Measurements from ENCODE around the gene CAP1. TPM values are rescaled to one million over a fixed set of nuclear protein-coding genes. Genes with fewer than 3 reads are reported as not detected.

The CAP1 gene
- total and polyA plus RNA-seq, 10 of the 15 experiments (the other 5 are each of a cell fraction or from before 2014, with no cell fraction given): 360 to 500 (median 431) TPM

DNA sequence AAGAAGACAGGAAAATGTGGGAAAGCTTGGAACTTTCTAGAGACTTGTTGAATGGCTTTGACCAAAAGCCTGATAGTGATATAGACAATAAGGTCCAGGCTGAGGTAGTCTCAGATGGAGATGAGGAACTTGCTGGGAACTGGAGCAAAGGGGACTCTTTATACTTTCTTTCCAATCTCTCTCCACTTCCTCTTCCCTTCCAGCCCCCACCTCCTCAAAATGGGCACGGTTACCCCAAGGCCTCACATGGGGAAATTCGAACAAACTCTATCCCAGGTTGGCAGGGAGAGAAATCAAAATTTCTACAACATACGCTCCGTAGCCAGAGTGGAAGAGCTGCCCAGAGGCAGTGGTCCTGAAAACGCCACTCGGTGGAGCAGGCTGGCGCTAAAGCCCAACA, 41.3 kb downstream of the CAP1 start:
- POLR2A ChIA-PET: interaction anchor here (0.7 to 1.7 kb wide), 2 partner anchors 21 to 102 kb away, joined by 4 to 8 read pairs; no protein-coding TSS in a partner anchor
- Histone ChIP-seq H3K79me2 (ENCODE audit: control insufficient read depth, insufficient read depth, low read length) (no peaks in the 10 kb centered on the region), H3K9me3 (replicated peaks; ENCODE audit: control insufficient read depth, insufficient read depth, low read length) (no peaks in the 10 kb centered on the region), H3K36me3 (ENCODE audit: control insufficient read depth in 2 of 2, insufficient read depth in 2 of 2, low read length in 1 of 2) (peaks cover 0 to 7% of the 10 kb centered on the region in 2 experiments), H2AFZ (ENCODE audit: control insufficient read depth, low read depth, low read length) (no peak overlapping the region), H3K4me1 (ENCODE audit: control insufficient read depth, insufficient read depth, low read length) (no peaks in the 10 kb centered on the region), H3K27me3 (replicated peaks in 1 of 2; ENCODE audit: control insufficient read depth in 2 of 2, insufficient read depth in 2 of 2, low read length in 1 of 2) (no peaks in the 10 kb centered on the region), H3K9ac (ENCODE audit: control insufficient read depth, insufficient read depth, low read length) (no peak overlapping the region), H3K4me3 (no peak overlapping the region), H4K20me1 (ENCODE audit: control insufficient read depth, insufficient read depth) (no peaks in the 10 kb centered on the region), H3K4me2 (ENCODE audit: control insufficient read depth, insufficient read depth) (no peak overlapping the region), H3K27ac (ENCODE audit: control insufficient read depth, insufficient read depth) (no peak overlapping the region)
- in situ Hi-C loops (cut with MboI): loop anchor here (5.0 kb wide), 2 partner anchors 255 to 320 kb away; no protein-coding TSS in a partner anchor
- no peak for ATAC-seq
- CTCF ChIA-PET: interaction anchor here (0.9 to 20.0 kb wide), 7 partner anchors 9 to 258 kb away, joined by 3 to 271 read pairs (median 5); no protein-coding TSS in a partner anchor
- SMC1A ChIA-PET (ENCODE audit: uncharacterized antibody, unreplicated experiment): interaction anchor here (5.0 kb wide), 1 partner anchor 256 kb away, joined by 37 read pairs; no protein-coding TSS in a partner anchor
- BruUV-seq (replicated peaks): no TSS peak
- TF ChIP-seq FOXK2 (IDR thresholded peaks at IDR 0.05) (no peak), PML (IDR thresholded peaks at IDR 0.05; ENCODE audit: low read length) (no peak), HDAC2 (IDR thresholded peaks at IDR 0.05) (no peak), CHD2 (IDR thresholded peaks at IDR 0.05; ENCODE audit: borderline replicate concordance, low read depth, low read length) (no peak), NBN (IDR thresholded peaks at IDR 0.05) (no peak), E4F1 (IDR thresholded peaks at IDR 0.05; ENCODE audit: borderline replicate concordance, partially characterized antibody) (no peak), MYB (IDR thresholded peaks at IDR 0.05; ENCODE audit: borderline replicate concordance, low read depth, low read length) (no peak), CREM (IDR thresholded peaks at IDR 0.05; ENCODE audit: low read depth) (no peak), JUND (IDR thresholded peaks at IDR 0.05; ENCODE audit: low read depth, low read length) (no peak), BMI1 (IDR thresholded peaks at IDR 0.05; ENCODE audit: borderline replicate concordance) (no peak), RCOR1 (conservative IDR thresholded peaks at IDR 0.05; ENCODE audit: low read depth, low read length) (no peak), SRF (IDR thresholded peaks at IDR 0.05; ENCODE audit: low read depth in 2 of 2, low read length in 2 of 2) (no peak), SMARCA5 (IDR thresholded peaks at IDR 0.05) (no peak), CHD1 (IDR thresholded peaks at IDR 0.05; ENCODE audit: low read depth, low read length) (no peak), IKZF2 (IDR thresholded peaks at IDR 0.05) (no peak), KAT2A (conservative IDR thresholded peaks at IDR 0.05; ENCODE audit: control insufficient read depth, low read depth, low read length) (no peak)
- TF ChIP-seq, protein P1, sequence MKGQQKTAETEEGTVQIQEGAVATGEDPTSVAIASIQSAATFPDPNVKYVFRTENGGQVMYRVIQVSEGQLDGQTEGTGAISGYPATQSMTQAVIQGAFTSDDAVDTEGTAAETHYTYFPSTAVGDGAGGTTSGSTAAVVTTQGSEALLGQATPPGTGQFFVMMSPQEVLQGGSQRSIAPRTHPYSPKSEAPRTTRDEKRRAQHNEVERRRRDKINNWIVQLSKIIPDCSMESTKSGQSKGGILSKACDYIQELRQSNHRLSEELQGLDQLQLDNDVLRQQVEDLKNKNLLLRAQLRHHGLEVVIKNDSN (IDR thresholded peaks at IDR 0.05; ENCODE audit: borderline replicate concordance, extremely low read length, insufficient read depth, low read depth, low read length): no peak
- 94% methylated on average over 7 of the region's 7 CpGs for WGBS (ENCODE audit: insufficient coverage, insufficient replicate concordance, low lambda C conversion rate, missing lambda C conversion rate)
- intact Hi-C loops (cut with micrococcal nuclease; ENCODE audit: unreplicated experiment): no loop called here
- no peak for DNase-seq (ENCODE audit: low read depth, low spot score)
- FAIRE-seq: no peak
- RAD21 ChIA-PET (ENCODE audit: unreplicated experiment): interaction anchor here (0.9 kb wide), 1 partner anchor 257 kb away, joined by 3 read pairs; no protein-coding TSS in a partner anchor
